TTC549 (cell line): Measurements from ENCODE around the gene EPHA6.
"Not testable (repeated sequence)": the region's sequence is repeated elsewhere in the genome, so short reads cannot be mapped to it uniquely, and the experiment has no call there.

Source experiments
- FAIRE-seq: peaks from 2 replicates; lab custom pipeline; 2012; peaks lifted over from hg19 to GRCh38; lab: Jason Lieb, UNC

Gene EPHA6

GRCh38 chr3:97025612-97026011, 211.2 kb downstream of the EPHA6 start:
- FAIRE-seq: not testable (repeated sequence)

GRCh38 chr3:97029972-97030371, 215.6 kb downstream of the EPHA6 start:
- FAIRE-seq: no peak

- no peak for FAIRE-seq
These were observed 223.0 kb downstream of the EPHA6 start for GRCh38 chr3:97037294-97037943.

- FAIRE-seq: no peak
These were observed 229.0 kb downstream of the EPHA6 start for GRCh38 chr3:97043411-97043810.

GRCh38 chr3:97057365-97057764, 243.0 kb downstream of the EPHA6 start:
- FAIRE-seq: no peak

GRCh38 chr3:97059168-97059567, 244.8 kb downstream of the EPHA6 start:
- FAIRE-seq: no peak

GRCh38 chr3:97066531-97066930, 252.1 kb downstream of the EPHA6 start:
- no peak for FAIRE-seq

GRCh38 chr3:97070302-97070701, 255.9 kb downstream of the EPHA6 start:
- FAIRE-seq: no peak

- FAIRE-seq: no peak
These were observed 260.2 kb downstream of the EPHA6 start for GRCh38 chr3:97074546-97074945.

GRCh38 chr3:97076673-97077072, 262.3 kb downstream of the EPHA6 start:
- no peak for FAIRE-seq

- FAIRE-seq: no peak
These were observed 275.2 kb downstream of the EPHA6 start for GRCh38 chr3:97089621-97090020.

GRCh38 chr3:97102641-97103040, 288.2 kb downstream of the EPHA6 start:
- FAIRE-seq: no peak

GRCh38 chr3:97105989-97106651, 291.7 kb downstream of the EPHA6 start:
- no peak for FAIRE-seq

GRCh38 chr3:97106652-97106989, 292.2 kb downstream of the EPHA6 start:
- no peak for FAIRE-seq

- FAIRE-seq: no peak
These were observed 293.7 kb downstream of the EPHA6 start for GRCh38 chr3:97108136-97108535.

- FAIRE-seq: no peak
These were observed 296.9 kb downstream of the EPHA6 start for GRCh38 chr3:97111244-97111643.

- FAIRE-seq: no peak
These were observed 307.0 kb downstream of the EPHA6 start for GRCh38 chr3:97121386-97121785.

GRCh38 chr3:97125902-97126499, 311.6 kb downstream of the EPHA6 start:
- FAIRE-seq: no peak

GRCh38 chr3:97131476-97131875, 317.1 kb downstream of the EPHA6 start:
- no peak for FAIRE-seq

- FAIRE-seq: no peak
These were observed 324.6 kb downstream of the EPHA6 start for GRCh38 chr3:97138914-97139541.

- FAIRE-seq: no peak
These were observed 334.5 kb downstream of the EPHA6 start for GRCh38 chr3:97148931-97149330.

GRCh38 chr3:97161169-97161568, 346.8 kb downstream of the EPHA6 start:
- FAIRE-seq: no peak

- FAIRE-seq: no peak
These were observed 362.8 kb downstream of the EPHA6 start for GRCh38 chr3:97177242-97177641.
